A673 (cell line): Measurements from ENCODE around the gene ACSL3. TPM values are rescaled to one million over a fixed set of nuclear protein-coding genes. Genes with fewer than 3 reads are reported as not detected.
A peak's percentile ranks its signal among the peaks of the same experiment; 100 is the strongest.

Experiments
- BruUV-seq: library from RNA; stranded (reverse); fragments of 400-500 nt; replicated peaks from 2 replicates; lab custom pipeline; 2021; lab: Mats Ljungman, UMichigan
- CTCF ChIA-PET: fragments of 300-600 bp; sonication (Branson Sonifier 250); formaldehyde crosslinking; loops from one replicate; lab custom pipeline; 2022; ENCODE audit warnings: antibody characterized with exemption; lab: Charles Lee
- POLR2A ChIA-PET: fragments of 300-600 bp; sonication (Branson Sonifier 250); formaldehyde crosslinking; loops from one replicate; lab custom pipeline; 2022; ENCODE audit warnings: antibody characterized with exemption; ENCODE audit not compliant: low non-redundant PET; lab: Charles Lee
- DNase-seq: peaks from one replicate; pipeline ENCODE4 v3.0.0-alpha.2; 2015; ENCODE audit warnings: low spot score
- H3K27ac ChIP-seq: fragments of 200-600 bp; sonication (generic); 2 replicates; pipeline ENCODE4 v1.5.1; 2016; ENCODE audit warnings: mixed run types, low read depth, mild to moderate bottlenecking, mixed read lengths, antibody characterized with exemption, low read length; ENCODE audit not compliant: poor library complexity, severe bottlenecking
- H3K27me3 ChIP-seq: fragments of 200-600 bp; sonication (generic); replicated peaks from 2 replicates; pipeline ENCODE4 v1.6.1; 2017; ENCODE audit warnings: mixed run types, low read depth, mild to moderate bottlenecking, mixed read lengths, antibody characterized with exemption, low read length; ENCODE audit not compliant: insufficient read depth, poor library complexity
- H3K36me3 ChIP-seq: fragments of 200-600 bp; sonication (generic); 2 replicates; pipeline ENCODE4 v1.6.1; 2016; ENCODE audit warnings: mixed run types, mild to moderate bottlenecking, mixed read lengths, antibody characterized with exemption, low read length; ENCODE audit not compliant: insufficient read depth, poor library complexity, severe bottlenecking
- H3K4me1 ChIP-seq: fragments of 200-600 bp; sonication (generic); 2 replicates; pipeline ENCODE4 v1.6.1; 2017; ENCODE audit warnings: mixed run types, mild to moderate bottlenecking, mixed read lengths, antibody characterized with exemption, low read length; ENCODE audit not compliant: insufficient read depth, poor library complexity, severe bottlenecking
- H3K4me3 ChIP-seq: fragments of 200-600 bp; sonication (generic); 2 replicates; pipeline ENCODE4 v1.5.1; 2016; ENCODE audit warnings: low read depth, mixed run types, mild to moderate bottlenecking, mixed read lengths, low read length; ENCODE audit not compliant: poor library complexity, severe bottlenecking
- H3K9me3 ChIP-seq: fragments of 200-600 bp; sonication (generic); 2 replicates; pipeline ENCODE4 v1.6.1; 2016; ENCODE audit warnings: mixed run types, low read depth, mild to moderate bottlenecking, mixed read lengths, antibody characterized with exemption, low read length; ENCODE audit not compliant: poor library complexity, severe bottlenecking
- CTCF ChIP-seq: fragments of 300-800, 200-600 bp; sonication (generic); conservative IDR thresholded peaks from 2 replicates; pipeline ENCODE4 v1.5.1; 2017; ENCODE audit warnings: low read depth, mild to moderate bottlenecking, antibody characterized with exemption, low read length, moderate library complexity, mixed read lengths
- EZH2 ChIP-seq: fragments of 200-600 bp; sonication (generic); IDR thresholded peaks from 2 replicates; pipeline ENCODE4 v1.6.1; 2017; ENCODE audit warnings: borderline replicate concordance, low read depth, mild to moderate bottlenecking, mixed read lengths, antibody characterized with exemption, low read length; ENCODE audit not compliant: poor library complexity, severe bottlenecking
- intact Hi-C: fragments of 100-400 bp; cut with micrococcal nuclease; formaldehyde crosslinking; loops from one replicate; pipeline ENCODE4 v1.10.0; 2022; ENCODE audit not compliant: unreplicated experiment
- total RNA-seq: library from RNA; stranded (reverse); gene quantifications from 2 replicates; pipeline ENCODE4 v1.2.3, GENCODE V29; 2021

Gene ACSL3
- total RNA-seq, 1 experiment from 2014 or later = 163 TPM

- ChIA-PET CTCF (no interaction called here), POLR2A (no interaction called here)
- Histone ChIP-seq H3K9me3 (no peaks in the 10 kb centered on the region), H3K27ac (no peak overlapping the region), H3K4me1 (peaks cover 60% of the 10 kb centered on the region), H3K36me3 (no peaks in the 10 kb centered on the region), H3K27me3 (no peaks in the 10 kb centered on the region), H3K4me3 (no peak overlapping the region)
- TF ChIP-seq EZH2 = no peak
- TF ChIP-seq CTCF = no peak
- intact Hi-C loops = no loop called here
- no peak for DNase-seq
- BruUV-seq = no TSS peak
Measured at GRCh38 chr2:222888716-222889115, 27.9 kb downstream of the ACSL3 start.

GRCh38 chr2:222891890-222892289, 31.1 kb downstream of the ACSL3 start:
- peak overlapping the region; percentile 92 for H3K27ac ChIP-seq
- H3K27me3 ChIP-seq = no peaks in the 10 kb centered on the region
- no peaks in the 10 kb centered on the region for H3K36me3 ChIP-seq
- peak; percentile 46 for DNase-seq
- no peaks in the 10 kb centered on the region for H3K9me3 ChIP-seq
- peak overlapping the region; percentile 33 for H3K4me3 ChIP-seq
- BruUV-seq = no TSS peak
- TF ChIP-seq CTCF = no peak
- TF ChIP-seq EZH2 = no peak
- ChIA-PET CTCF (interaction anchor here (0.7 kb wide), 1 partner anchor 15 kb away, joined by 3 read pairs; no protein-coding TSS in a partner anchor), POLR2A (no interaction called here)
- H3K4me1 ChIP-seq = peaks cover 54% of the 10 kb centered on the region
- intact Hi-C loops = no loop called here

- Histone ChIP-seq H3K27me3 (no peaks in the 10 kb centered on the region), H3K9me3 (no peaks in the 10 kb centered on the region), H3K27ac (peak overlapping the region; percentile 92), H3K36me3 (no peaks in the 10 kb centered on the region), H3K4me3 (peak overlapping the region; percentile 33), H3K4me1 (peaks cover 54% of the 10 kb centered on the region)
- intact Hi-C loops = no loop called here
- BruUV-seq = no TSS peak
- peak; percentile 92 for DNase-seq
- POLR2A ChIA-PET = no interaction called here
- TF ChIP-seq CTCF = no peak
- TF ChIP-seq EZH2 = no peak
- CTCF ChIA-PET = no interaction called here
Measured at GRCh38 chr2:222892321-222892720, 31.5 kb downstream of the ACSL3 start.
